Measurements from ENCODE around the gene GDF10.

DNA sequence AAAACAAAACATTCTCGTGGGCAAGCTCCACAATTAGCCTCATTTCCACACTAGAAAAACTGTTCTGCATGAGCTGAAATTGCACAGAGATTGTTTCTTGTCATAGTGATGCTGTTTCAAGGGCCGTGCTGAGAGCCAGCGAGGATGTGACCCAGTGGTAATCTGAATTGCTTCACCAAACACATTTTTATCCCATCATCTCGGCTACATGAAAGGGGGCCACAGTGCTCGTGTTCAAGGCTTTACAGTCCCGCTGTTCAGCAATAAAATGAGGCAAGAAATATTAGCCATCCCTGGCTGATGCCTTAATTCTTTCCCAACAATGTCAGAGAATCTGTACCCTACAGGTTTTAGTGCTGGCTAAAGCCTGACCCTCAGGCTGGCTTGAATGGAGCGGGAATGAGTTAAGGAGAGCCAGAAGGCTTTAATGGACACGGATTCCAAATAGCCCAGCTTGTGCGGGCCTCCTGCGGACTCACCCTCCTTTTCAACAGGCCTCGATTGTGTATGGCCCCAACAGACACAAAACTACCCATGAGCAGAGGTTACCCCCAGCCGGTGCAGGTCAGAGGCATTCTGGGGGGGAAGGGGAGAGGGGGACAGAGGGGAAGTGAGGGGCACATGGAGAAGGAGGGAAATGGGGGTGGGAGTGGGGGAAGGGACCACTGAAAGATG lies 2.0 kb upstream of the GDF10 start:
- TF ChIP-seq POLR2AphosphoS2 (IDR thresholded peaks at IDR 0.05; ENCODE audit: low read depth, low read length) = no peak
- no peak for TF ChIP-seq EZH2 (IDR thresholded peaks at IDR 0.05; ENCODE audit: borderline replicate concordance, control insufficient read depth, low read depth, low read length)
- TF ChIP-seq, protein P1, sequence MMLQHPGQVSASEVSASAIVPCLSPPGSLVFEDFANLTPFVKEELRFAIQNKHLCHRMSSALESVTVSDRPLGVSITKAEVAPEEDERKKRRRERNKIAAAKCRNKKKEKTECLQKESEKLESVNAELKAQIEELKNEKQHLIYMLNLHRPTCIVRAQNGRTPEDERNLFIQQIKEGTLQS (IDR thresholded peaks at IDR 0.05; ENCODE audit: borderline replicate concordance, extremely low read depth, low read depth, low read length) = no peak
- TF ChIP-seq, protein P2, sequence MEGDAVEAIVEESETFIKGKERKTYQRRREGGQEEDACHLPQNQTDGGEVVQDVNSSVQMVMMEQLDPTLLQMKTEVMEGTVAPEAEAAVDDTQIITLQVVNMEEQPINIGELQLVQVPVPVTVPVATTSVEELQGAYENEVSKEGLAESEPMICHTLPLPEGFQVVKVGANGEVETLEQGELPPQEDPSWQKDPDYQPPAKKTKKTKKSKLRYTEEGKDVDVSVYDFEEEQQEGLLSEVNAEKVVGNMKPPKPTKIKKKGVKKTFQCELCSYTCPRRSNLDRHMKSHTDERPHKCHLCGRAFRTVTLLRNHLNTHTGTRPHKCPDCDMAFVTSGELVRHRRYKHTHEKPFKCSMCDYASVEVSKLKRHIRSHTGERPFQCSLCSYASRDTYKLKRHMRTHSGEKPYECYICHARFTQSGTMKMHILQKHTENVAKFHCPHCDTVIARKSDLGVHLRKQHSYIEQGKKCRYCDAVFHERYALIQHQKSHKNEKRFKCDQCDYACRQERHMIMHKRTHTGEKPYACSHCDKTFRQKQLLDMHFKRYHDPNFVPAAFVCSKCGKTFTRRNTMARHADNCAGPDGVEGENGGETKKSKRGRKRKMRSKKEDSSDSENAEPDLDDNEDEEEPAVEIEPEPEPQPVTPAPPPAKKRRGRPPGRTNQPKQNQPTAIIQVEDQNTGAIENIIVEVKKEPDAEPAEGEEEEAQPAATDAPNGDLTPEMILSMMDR (IDR thresholded peaks at IDR 0.05 in 2 of 3, conservative IDR thresholded peaks at IDR 0.05 in 1 of 3; ENCODE audit: control insufficient read depth in 2 of 3, extremely low read depth in 1 of 3, insufficient read depth in 1 of 3, low read depth in 3 of 3, low read length in 3 of 3) = no peak
- TF ChIP-seq ZNF384 (IDR thresholded peaks at IDR 0.05; ENCODE audit: borderline replicate concordance, low read depth, low read length) = no peak
- no peak for TF ChIP-seq POLR2A (IDR thresholded peaks at IDR 0.05; ENCODE audit: low read depth, low read length)
- no peak for TF ChIP-seq NFYB (IDR thresholded peaks at IDR 0.05; ENCODE audit: insufficient read depth, low read depth, low read length)
- TF ChIP-seq, protein P3, sequence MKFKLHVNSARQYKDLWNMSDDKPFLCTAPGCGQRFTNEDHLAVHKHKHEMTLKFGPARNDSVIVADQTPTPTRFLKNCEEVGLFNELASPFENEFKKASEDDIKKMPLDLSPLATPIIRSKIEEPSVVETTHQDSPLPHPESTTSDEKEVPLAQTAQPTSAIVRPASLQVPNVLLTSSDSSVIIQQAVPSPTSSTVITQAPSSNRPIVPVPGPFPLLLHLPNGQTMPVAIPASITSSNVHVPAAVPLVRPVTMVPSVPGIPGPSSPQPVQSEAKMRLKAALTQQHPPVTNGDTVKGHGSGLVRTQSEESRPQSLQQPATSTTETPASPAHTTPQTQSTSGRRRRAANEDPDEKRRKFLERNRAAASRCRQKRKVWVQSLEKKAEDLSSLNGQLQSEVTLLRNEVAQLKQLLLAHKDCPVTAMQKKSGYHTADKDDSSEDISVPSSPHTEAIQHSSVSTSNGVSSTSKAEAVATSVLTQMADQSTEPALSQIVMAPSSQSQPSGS (IDR thresholded peaks at IDR 0.05; ENCODE audit: low read length) = no peak
- TF ChIP-seq, protein P4, sequence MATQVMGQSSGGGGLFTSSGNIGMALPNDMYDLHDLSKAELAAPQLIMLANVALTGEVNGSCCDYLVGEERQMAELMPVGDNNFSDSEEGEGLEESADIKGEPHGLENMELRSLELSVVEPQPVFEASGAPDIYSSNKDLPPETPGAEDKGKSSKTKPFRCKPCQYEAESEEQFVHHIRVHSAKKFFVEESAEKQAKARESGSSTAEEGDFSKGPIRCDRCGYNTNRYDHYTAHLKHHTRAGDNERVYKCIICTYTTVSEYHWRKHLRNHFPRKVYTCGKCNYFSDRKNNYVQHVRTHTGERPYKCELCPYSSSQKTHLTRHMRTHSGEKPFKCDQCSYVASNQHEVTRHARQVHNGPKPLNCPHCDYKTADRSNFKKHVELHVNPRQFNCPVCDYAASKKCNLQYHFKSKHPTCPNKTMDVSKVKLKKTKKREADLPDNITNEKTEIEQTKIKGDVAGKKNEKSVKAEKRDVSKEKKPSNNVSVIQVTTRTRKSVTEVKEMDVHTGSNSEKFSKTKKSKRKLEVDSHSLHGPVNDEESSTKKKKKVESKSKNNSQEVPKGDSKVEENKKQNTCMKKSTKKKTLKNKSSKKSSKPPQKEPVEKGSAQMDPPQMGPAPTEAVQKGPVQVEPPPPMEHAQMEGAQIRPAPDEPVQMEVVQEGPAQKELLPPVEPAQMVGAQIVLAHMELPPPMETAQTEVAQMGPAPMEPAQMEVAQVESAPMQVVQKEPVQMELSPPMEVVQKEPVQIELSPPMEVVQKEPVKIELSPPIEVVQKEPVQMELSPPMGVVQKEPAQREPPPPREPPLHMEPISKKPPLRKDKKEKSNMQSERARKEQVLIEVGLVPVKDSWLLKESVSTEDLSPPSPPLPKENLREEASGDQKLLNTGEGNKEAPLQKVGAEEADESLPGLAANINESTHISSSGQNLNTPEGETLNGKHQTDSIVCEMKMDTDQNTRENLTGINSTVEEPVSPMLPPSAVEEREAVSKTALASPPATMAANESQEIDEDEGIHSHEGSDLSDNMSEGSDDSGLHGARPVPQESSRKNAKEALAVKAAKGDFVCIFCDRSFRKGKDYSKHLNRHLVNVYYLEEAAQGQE (IDR thresholded peaks at IDR 0.05; ENCODE audit: low read depth, low read length) = no peak
- TF ChIP-seq POLR2AphosphoS5 (IDR thresholded peaks at IDR 0.05; ENCODE audit: low read length) = no peak
- TF ChIP-seq ZBED1 (IDR thresholded peaks at IDR 0.05; ENCODE audit: borderline replicate concordance) = no peak
- no peak for TF ChIP-seq ASH2L (IDR thresholded peaks at IDR 0.05; ENCODE audit: borderline replicate concordance, low read depth)
- no peak for TF ChIP-seq TARDBP (IDR thresholded peaks at IDR 0.05; ENCODE audit: borderline replicate concordance)
- TF ChIP-seq RBBP5 (conservative IDR thresholded peaks at IDR 0.05) = no peak
